Keratinocyte (primary cell): ENCODE measurements around the gene VEZF1.

Source experiments
- EZH2 ChIP-seq: IDR thresholded peaks from one replicate; pipeline ENCODE4 v1.6.1; 2012; ENCODE audit warnings: inconsistent platforms, mild to moderate bottlenecking, low read length, moderate library complexity
- TF ChIP-seq, protein P1 (sequence below), 3 experiments: IDR thresholded peaks in 1 of 3; conservative IDR thresholded peaks in 1 of 3; optimal IDR thresholded peaks in 1 of 3; 2 replicates in 2 of 3; 3 replicates in 1 of 3; pipeline versions ENCODE3 to v1.5.1; 2011; ENCODE audit warnings: low read length in 3 of 3, mild to moderate bottlenecking in 3 of 3, moderate library complexity in 2 of 3, control low read depth in 1 of 3, inconsistent platforms in 1 of 3; ENCODE audit not compliant: insufficient read depth in 2 of 3; ENCODE audit errors: extremely low read depth in 1 of 3

- TF ChIP-seq, protein P1, sequence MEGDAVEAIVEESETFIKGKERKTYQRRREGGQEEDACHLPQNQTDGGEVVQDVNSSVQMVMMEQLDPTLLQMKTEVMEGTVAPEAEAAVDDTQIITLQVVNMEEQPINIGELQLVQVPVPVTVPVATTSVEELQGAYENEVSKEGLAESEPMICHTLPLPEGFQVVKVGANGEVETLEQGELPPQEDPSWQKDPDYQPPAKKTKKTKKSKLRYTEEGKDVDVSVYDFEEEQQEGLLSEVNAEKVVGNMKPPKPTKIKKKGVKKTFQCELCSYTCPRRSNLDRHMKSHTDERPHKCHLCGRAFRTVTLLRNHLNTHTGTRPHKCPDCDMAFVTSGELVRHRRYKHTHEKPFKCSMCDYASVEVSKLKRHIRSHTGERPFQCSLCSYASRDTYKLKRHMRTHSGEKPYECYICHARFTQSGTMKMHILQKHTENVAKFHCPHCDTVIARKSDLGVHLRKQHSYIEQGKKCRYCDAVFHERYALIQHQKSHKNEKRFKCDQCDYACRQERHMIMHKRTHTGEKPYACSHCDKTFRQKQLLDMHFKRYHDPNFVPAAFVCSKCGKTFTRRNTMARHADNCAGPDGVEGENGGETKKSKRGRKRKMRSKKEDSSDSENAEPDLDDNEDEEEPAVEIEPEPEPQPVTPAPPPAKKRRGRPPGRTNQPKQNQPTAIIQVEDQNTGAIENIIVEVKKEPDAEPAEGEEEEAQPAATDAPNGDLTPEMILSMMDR (optimal IDR thresholded peaks at IDR 0.05 in 1 of 3, IDR thresholded peaks at IDR 0.05 in 1 of 3, conservative IDR thresholded peaks at IDR 0.05 in 1 of 3; ENCODE audit: extremely low read depth in 1 of 3, insufficient read depth in 2 of 3, low read length in 3 of 3), result no peak
- TF ChIP-seq EZH2, result no peak
Measured at GRCh38 chr17:57944908-57945307, 43.1 kb downstream of the VEZF1 start.
